Endothelial cell of umbilical vein (primary cell): Measurements from ENCODE around the gene SMG9. TPM values are rescaled to one million over a fixed set of nuclear protein-coding genes. Genes with fewer than 3 reads are reported as not detected.

Source experiments
- BruUV-seq: library from RNA; stranded (reverse); fragments of 400-500 nt; replicated peaks from 2 replicates; lab custom pipeline; 2021; lab: Mats Ljungman, UMichigan
- CTCF ChIA-PET: fragments of 300-600, 350-600 bp; sonication (Branson Sonifier 250); formaldehyde crosslinking; loops from one replicate; lab custom pipeline; 2021; ENCODE audit warnings: antibody characterized with exemption, inconsistent platforms; lab: Charles Lee
- POLR2A ChIA-PET: fragments of 300-600, 350-600 bp; sonication (Branson Sonifier 250); formaldehyde crosslinking; loops from one replicate; lab custom pipeline; 2021; ENCODE audit warnings: antibody characterized with exemption, inconsistent platforms; lab: Charles Lee
- DNase-seq: peaks from one replicate; pipeline ENCODE4 v3.0.0-alpha.2; 2011; ENCODE audit warnings: low read depth, low spot score
- FAIRE-seq: peaks from 2 replicates; lab custom pipeline; 2011; peaks lifted over from hg19 to GRCh38; lab: Jason Lieb, UNC
- H2AFZ ChIP-seq: 2 replicates; pipeline ENCODE4 v1.6.0; 2012; ENCODE audit warnings: low read depth, low read length, control low read depth, inconsistent platforms
- H3K27ac ChIP-seq: 2 replicates; pipeline ENCODE4 v1.5.1; 2011; ENCODE audit warnings: low read depth, mild to moderate bottlenecking, control low read depth, low read length, moderate library complexity; ENCODE audit not compliant: insufficient read depth
- H3K27me3 ChIP-seq, 2 experiments: 2 replicates each; pipeline versions ENCODE4 v1.6.0 to v1.6.1; 2011; ENCODE audit warnings: low read length in 2 of 2, mixed read lengths in 1 of 2; ENCODE audit not compliant: control insufficient read depth in 2 of 2, insufficient read depth in 2 of 2
- H3K36me3 ChIP-seq, 2 experiments: 2 replicates in 1 of 2; 3 replicates in 1 of 2; pipeline ENCODE4 v1.5.1; 2011; ENCODE audit warnings: low read length in 2 of 2, mild to moderate bottlenecking in 1 of 2, moderate library complexity in 1 of 2; ENCODE audit not compliant: control insufficient read depth in 2 of 2, insufficient read depth in 2 of 2; ENCODE audit errors: extremely low read depth in 1 of 2
- H3K4me1 ChIP-seq: 3 replicates; pipeline ENCODE4 v1.5.1; 2011; ENCODE audit warnings: mild to moderate bottlenecking, low read length; ENCODE audit not compliant: control insufficient read depth, insufficient read depth; ENCODE audit errors: extremely low read depth
- H3K4me2 ChIP-seq: 2 replicates; pipeline ENCODE4 v1.6.1; 2011; ENCODE audit warnings: low read length, control low read depth, mixed read lengths; ENCODE audit not compliant: insufficient read depth
- H3K4me3 ChIP-seq, 3 experiments: fragments of 200-600 bp in 1 of 3; sonication (generic), shearing (Covaris generic) in 1 of 3; replicated peaks in 1 of 3; 2 replicates each; pipeline ENCODE4 v1.5.1; 2011 to 2016; ENCODE audit warnings: control low read depth in 3 of 3, low read length in 3 of 3, mild to moderate bottlenecking in 2 of 3, inconsistent platforms in 1 of 3, low read depth in 1 of 3, moderate library complexity in 1 of 3; ENCODE audit not compliant: insufficient read depth in 1 of 3
- H3K79me2 ChIP-seq: 2 replicates; pipeline ENCODE4 v1.6.0; 2012; ENCODE audit warnings: low read length, inconsistent platforms; ENCODE audit not compliant: control insufficient read depth, insufficient read depth
- H3K9ac ChIP-seq: replicated peaks from 2 replicates; pipeline ENCODE3; 2011; ENCODE audit warnings: low read length, control low read depth; ENCODE audit not compliant: insufficient read depth; ENCODE audit errors: extremely low read depth
- H3K9me1 ChIP-seq: replicated peaks from 3 replicates; pipeline ENCODE4 v1.6.0; 2011; ENCODE audit warnings: mild to moderate bottlenecking, low read length; ENCODE audit not compliant: control insufficient read depth, insufficient read depth; ENCODE audit errors: extremely low read depth
- H3K9me3 ChIP-seq: replicated peaks from 2 replicates; pipeline ENCODE4 v1.5.1; 2012; ENCODE audit warnings: low read length, inconsistent platforms; ENCODE audit not compliant: control insufficient read depth, insufficient read depth
- H4K20me1 ChIP-seq: replicated peaks from 2 replicates; pipeline ENCODE3; 2011; ENCODE audit warnings: mild to moderate bottlenecking, low read length; ENCODE audit not compliant: control insufficient read depth, insufficient read depth; ENCODE audit errors: extremely low read depth
- CTCF ChIP-seq, 2 donors: IDR thresholded peaks; 1 replicate in 1 of 2; 2 replicates in 1 of 2; pipeline ENCODE4 v1.5.1; 2011; ENCODE audit warnings: low read length in 2 of 2, mild to moderate bottlenecking in 2 of 2, moderate library complexity in 2 of 2, control low read depth in 1 of 2, inconsistent platforms in 1 of 2, low read depth in 1 of 2; ENCODE audit not compliant: insufficient read depth in 1 of 2; ENCODE audit errors: extremely low read depth in 1 of 2
- EZH2 ChIP-seq: IDR thresholded peaks from 2 replicates; pipeline ENCODE4 v1.6.1; 2012; ENCODE audit warnings: borderline replicate concordance, low read depth, mild to moderate bottlenecking, moderate library complexity, low read length, inconsistent platforms; ENCODE audit not compliant: severe bottlenecking
- FOS ChIP-seq: IDR thresholded peaks from 2 replicates; pipeline ENCODE4 v1.6.1; 2011; ENCODE audit warnings: mild to moderate bottlenecking, low read length, moderate library complexity, borderline replicate concordance; ENCODE audit not compliant: insufficient read depth
- GATA2 ChIP-seq: IDR thresholded peaks from 2 replicates; pipeline ENCODE4 v1.7.0; 2011; ENCODE audit warnings: low read depth, mild to moderate bottlenecking, moderate library complexity, mixed read lengths, low read length; ENCODE audit not compliant: insufficient read length, insufficient read depth
- JUN ChIP-seq: IDR thresholded peaks from 2 replicates; pipeline ENCODE4 v1.6.1; 2011; ENCODE audit warnings: borderline replicate concordance, low read depth; ENCODE audit not compliant: insufficient read length, insufficient read depth
- MAX ChIP-seq: IDR thresholded peaks from 2 replicates; pipeline ENCODE4 v1.6.1; 2011; ENCODE audit not compliant: insufficient read depth, insufficient read length
- MYC ChIP-seq: IDR thresholded peaks from one replicate; pipeline ENCODE4 v1.6.1; 2011; ENCODE audit warnings: mild to moderate bottlenecking, low read depth, low read length
- POLR2A ChIP-seq: IDR thresholded peaks from 2 replicates; pipeline ENCODE4 v1.6.1; 2012; ENCODE audit warnings: low read depth, mild to moderate bottlenecking, control low read depth, low read length
- POLR2AphosphoS5 ChIP-seq: IDR thresholded peaks from 2 replicates; pipeline ENCODE4 v1.6.1; 2012; ENCODE audit warnings: low read depth, mild to moderate bottlenecking, control low read depth, low read length, moderate library complexity; ENCODE audit not compliant: insufficient read depth
- dilution Hi-C: fragments of 300-500 bp; cut with MboI; formaldehyde crosslinking; loops from one replicate; pipeline ENCODE4 v1.15.0; 2019; ENCODE audit warnings: low sequenced_read_pairs; ENCODE audit not compliant: extremely low pct_ligation_motif_present
- intact Hi-C: fragments of 100-400 bp; cut with micrococcal nuclease; formaldehyde crosslinking; loops from one replicate; pipeline ENCODE4 v1.10.0; 2022
- polyA plus RNA-seq, 4 experiments: library from polyadenylated mRNA; depleted of rRNA in 3 of 4; stranded (reverse) in 3 of 4; unstranded in 1 of 4; fragments of >200 nt; gene quantifications; 2 replicates each; pipeline versions ENCODE4 v1.2.1 to v1.2.3, GENCODE V29; 2011 to 2012; ENCODE audit warnings: missing spikeins in 1 of 4
- total RNA-seq: library from RNA; stranded (reverse); gene quantifications from 2 replicates; pipeline ENCODE4 v1.2.3, GENCODE V29; 2021

SMG9 gene
- total and polyA plus RNA-seq, 2 donors (not counting 3 experiments of a cell fraction or from before 2014, with no cell fraction given), result 25.5 to 45.0 TPM

- no peaks in the 10 kb centered on the region for H4K20me1 ChIP-seq
- CTCF ChIA-PET, result interaction anchor here (1.2 to 3.9 kb wide), 7 partner anchors 10 to 40 kb away, joined by 3 to 37 read pairs (median 6); no protein-coding TSS in a partner anchor
Observed at GRCh38 chr19:43769256-43769655, 14.5 kb upstream of the SMG9 start.

GRCh38 chr19:43768273-43769050, 13.7 kb upstream of the SMG9 start:
- no peak for TF ChIP-seq JUN
- TF ChIP-seq EZH2, result no peak
- no peak for TF ChIP-seq CTCF (IDR thresholded peaks at IDR 0.05; ENCODE audit: extremely low read depth in 1 of 2, insufficient read depth in 1 of 2, low read depth in 1 of 2, low read length in 2 of 2)
- no peak for TF ChIP-seq GATA2
- no peak for TF ChIP-seq POLR2A
- no peak for TF ChIP-seq MYC
- TF ChIP-seq FOS, result no peak
- no peak for TF ChIP-seq POLR2AphosphoS5
- no peak for TF ChIP-seq MAX
- Histone ChIP-seq H3K4me1 (peaks cover 15% of the 10 kb centered on the region), H4K20me1 (no peaks in the 10 kb centered on the region), H3K4me3 (no peak overlapping the region), H3K27ac (no peak overlapping the region), H2AFZ (no peak overlapping the region), H3K27me3 (peaks cover 0 to 3% of the 10 kb centered on the region in 2 experiments), H3K9ac (no peak overlapping the region), H3K79me2 (no peaks in the 10 kb centered on the region), H3K36me3 (no peaks in the 10 kb centered on the region), H3K9me1 (no peaks in the 10 kb centered on the region), H3K4me2 (no peak overlapping the region), H3K9me3 (no peaks in the 10 kb centered on the region)
- dilution Hi-C loops (no loop called here), intact Hi-C loops (loop anchor here (5.0 kb wide), 1 partner anchor 66 kb away; no protein-coding TSS in a partner anchor)
- FAIRE-seq (no peak), DNase-seq (no peak)
- BruUV-seq, result no TSS peak
- ChIA-PET CTCF (interaction anchor here (1.2 to 4.9 kb wide), 7 partner anchors 9 to 41 kb away, joined by 4 to 114 read pairs (median 19); no protein-coding TSS in a partner anchor), POLR2A (no interaction called here)

More at GRCh38 chr19:43769256-43769655, 14.5 kb upstream of the SMG9 start:
- Histone ChIP-seq H3K9ac (no peak overlapping the region), H3K9me3 (no peaks in the 10 kb centered on the region), H3K4me3 (no peak overlapping the region), H2AFZ (no peak overlapping the region), H3K27ac (no peak overlapping the region), H3K36me3 (no peaks in the 10 kb centered on the region), H3K79me2 (no peaks in the 10 kb centered on the region), H3K27me3 (peaks cover 0 to 3% of the 10 kb centered on the region in 2 experiments), H3K9me1 (no peaks in the 10 kb centered on the region), H3K4me2 (no peak overlapping the region), H3K4me1 (peaks cover 11% of the 10 kb centered on the region)
- dilution Hi-C loops, result no loop called here
- FAIRE-seq (no peak), DNase-seq (no peak)
- TF ChIP-seq MYC, result no peak
- POLR2A ChIA-PET, result no interaction called here
- intact Hi-C loops, result loop anchor here (5.0 kb wide), 1 partner anchor 67 kb away; no protein-coding TSS in a partner anchor
- BruUV-seq, result no TSS peak
